ENCODE measurements around the gene WEE1.
"Not testable (repeated sequence)": the region's sequence is repeated elsewhere in the genome, so short reads cannot be mapped to it uniquely, and the experiment has no call there.

Gene WEE1

GRCh38 chr11:9596926-9597464 lies 23.5 kb downstream of the WEE1 start:
- DNase-seq (ENCODE audit: low spot score), result no peak

- no peak for DNase-seq (ENCODE audit: low spot score)
Measured at GRCh38 chr11:9600166-9600565, 26.7 kb downstream of the WEE1 start.

DNA sequence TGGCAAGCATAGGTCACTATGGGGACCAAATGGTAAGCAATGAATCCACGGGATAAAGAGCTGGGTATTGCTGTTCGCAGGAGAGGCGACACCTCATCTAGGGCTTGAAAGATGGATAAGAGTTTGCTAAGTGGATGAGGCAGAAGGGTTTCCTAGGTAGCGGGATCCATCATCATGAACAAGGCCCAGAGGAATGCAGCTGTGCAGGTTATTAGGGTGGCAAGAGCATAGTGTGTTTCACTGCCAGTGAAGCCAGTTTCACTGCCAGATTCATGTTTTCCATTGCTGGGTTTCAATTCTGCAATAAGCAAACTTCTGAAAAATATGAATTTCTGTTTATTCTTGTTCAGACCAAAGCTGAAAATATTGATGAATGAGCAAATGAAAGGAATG lies 27.2 kb downstream of the WEE1 start:
- no peak for DNase-seq (ENCODE audit: low spot score)

DNA sequence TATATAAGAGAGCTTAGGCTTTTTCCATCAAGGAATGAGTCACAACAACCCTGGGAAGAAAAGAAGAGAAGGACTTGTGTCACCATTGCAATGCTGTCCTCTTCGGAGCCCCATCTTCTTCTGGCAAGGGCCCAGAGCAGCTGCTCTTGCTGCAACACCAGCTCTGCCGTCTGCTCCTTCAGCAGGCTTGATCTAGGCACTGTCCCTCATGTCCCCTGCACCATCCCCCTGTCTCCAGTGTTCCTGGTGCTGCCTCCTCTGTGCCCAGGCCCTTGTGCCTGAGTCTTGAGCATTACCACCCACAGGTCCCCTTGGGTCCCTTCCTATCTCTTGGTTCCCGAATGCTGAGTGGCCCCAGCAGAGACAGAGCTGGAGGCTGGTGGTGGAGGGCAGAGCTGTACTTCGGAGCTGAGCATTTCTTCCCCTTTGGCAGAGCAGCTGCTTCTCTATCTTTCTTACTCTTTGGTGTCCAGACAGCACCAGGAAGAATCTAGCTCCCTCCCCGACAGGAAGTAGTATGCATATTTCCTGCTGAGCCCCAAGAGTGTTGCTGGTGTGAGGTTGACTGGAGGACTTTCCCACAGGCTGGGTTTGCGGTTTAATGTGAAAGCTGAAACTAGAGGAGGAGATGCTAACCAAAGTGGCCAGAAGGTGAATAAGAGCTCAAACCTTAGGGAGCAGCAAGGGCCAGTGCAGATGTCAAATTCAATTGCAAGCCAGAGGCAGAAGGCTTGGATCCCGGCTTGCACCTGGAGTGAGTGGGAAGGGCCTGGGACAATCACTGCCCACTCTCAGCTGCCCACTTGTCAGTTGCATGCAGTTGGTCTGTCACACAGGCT lies 27.8 kb downstream of the WEE1 start:
- DNase-seq (ENCODE audit: low spot score), result no peak

GRCh38 chr11:9601876-9602199 lies 28.4 kb downstream of the WEE1 start:
- no peak for DNase-seq (ENCODE audit: low spot score)

DNA sequence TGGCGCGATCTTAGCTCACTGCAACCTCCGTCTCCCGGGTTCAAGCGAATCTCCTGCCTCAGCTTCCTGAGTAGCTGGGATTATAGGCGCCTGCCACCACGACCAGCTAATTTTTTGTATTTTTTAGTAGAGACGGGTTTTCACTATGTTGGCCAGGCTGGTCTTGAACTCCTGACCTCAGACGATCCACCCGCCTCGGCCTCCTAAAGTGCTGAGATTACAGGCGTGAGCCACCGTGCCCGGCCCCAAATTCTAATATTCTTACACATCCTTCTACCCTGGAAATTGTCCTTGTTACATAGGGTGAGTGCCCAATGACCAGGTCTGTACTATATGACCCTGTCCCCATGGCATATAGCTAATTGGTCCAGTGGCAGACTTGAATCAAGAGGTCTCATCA lies 29.7 kb downstream of the WEE1 start:
- not testable (repeated sequence) for DNase-seq (ENCODE audit: low spot score)

GRCh38 chr11:9604134-9604533 lies 30.7 kb downstream of the WEE1 start:
- no peak for DNase-seq (ENCODE audit: low spot score)

DNA sequence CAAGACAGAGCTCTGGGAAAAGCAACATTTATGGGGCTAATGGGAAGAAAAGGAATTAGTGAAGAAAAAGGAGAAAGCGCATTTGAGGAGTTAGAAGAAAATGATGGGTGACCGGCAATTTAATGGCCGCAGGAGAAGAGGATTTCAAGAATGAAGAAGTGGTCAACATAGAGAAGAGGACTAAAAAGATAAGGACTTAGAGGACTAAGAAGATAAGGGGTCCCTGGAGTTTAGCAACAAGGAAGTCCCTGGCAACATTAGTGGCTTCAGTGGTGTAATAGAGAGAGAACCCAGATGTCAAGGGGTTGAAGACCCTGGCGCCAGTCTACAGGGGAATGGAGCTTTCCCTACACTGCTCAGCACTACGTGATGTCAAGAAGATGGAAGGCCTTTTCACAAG lies 32.3 kb downstream of the WEE1 start:
- no peak for DNase-seq (ENCODE audit: low spot score)

DNA sequence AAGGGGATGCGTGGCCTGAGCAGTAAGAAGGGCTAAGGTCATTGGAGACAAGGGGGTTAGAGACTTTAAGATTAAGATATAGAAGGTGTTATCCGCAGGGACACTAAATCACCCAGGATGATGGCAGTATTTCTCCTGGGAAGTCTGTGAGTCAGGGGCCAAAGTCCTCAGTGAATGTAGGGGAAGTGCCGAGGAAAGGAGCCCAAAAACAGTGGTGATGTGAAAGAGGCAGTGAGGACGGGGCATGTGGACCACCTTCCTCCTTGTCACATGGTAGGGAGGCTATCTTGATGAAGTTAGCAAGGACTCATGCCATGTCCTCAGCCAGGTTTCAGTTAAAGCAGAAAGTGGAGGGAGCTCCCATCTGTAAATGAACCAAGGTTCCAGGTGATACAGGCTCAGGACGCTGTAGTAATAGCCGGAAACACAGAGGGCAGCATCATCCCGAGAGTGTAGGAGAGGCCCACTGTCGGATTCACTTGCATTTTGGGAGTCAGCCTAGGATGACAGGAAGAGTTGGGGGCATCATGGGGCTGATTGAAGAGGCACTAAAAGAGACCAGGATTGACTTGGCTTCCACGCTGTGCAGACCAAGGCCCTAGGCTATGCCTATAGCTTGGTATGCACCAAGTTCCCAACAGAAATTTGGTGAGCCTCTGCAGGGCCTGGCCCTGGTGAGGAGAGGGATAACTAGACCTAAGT lies 33.5 kb downstream of the WEE1 start:
- DNase-seq (ENCODE audit: low spot score), result no peak

DNA sequence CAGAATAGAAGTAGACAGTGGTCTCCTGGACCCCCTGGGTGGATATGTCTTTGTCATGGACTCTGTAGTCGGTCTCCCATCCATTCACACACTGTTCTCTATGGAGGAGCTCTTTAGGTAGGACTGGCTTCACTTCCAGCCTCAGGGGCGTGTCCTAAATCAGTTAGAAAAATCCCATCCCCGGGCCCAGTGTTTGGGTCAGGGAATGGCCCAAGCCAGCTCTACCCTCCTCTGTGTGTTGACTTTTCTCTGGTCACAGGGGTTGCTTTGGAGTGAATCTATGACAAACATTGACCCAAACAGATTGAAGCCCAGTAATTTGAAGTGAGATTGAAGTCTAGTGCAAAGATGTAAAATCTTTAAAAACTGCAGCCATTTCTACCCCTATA lies 34.0 kb downstream of the WEE1 start:
- no peak for DNase-seq (ENCODE audit: low spot score)

DNA sequence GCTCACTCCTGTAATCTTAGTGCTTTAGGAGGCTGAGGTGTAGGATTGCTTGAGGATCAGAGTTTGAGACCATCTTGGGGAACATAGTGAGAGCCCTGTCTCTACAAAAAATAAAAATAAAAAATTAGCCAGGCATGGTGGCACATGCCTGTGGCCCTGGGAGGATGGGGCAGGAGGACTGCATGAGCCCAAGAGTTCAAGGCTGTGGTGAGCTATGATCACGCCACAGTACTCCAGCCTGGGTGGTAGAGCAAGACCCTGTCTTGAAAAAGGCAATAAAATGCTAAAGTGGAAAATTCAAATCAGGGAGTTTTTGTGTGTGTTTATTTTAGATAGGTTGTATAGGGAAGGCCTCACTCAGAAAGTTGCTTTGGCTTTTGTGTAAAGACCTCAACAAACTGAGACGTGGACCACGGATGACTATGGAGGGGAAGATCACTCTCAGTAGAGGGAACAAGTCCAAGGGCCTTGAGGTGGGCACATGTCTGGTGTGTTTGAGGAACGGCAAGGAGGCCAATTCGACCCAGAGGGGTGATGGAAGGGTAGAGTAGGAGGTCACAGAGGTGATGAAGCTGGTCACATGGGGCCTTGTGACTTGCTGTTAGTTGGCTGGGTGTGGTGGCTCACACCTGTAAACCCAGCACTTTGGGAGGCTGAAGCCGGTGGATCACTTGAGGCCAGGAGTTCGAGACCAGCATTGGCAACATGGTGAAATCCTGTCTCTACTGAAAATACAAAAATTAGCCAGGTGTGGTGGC lies 35.7 kb downstream of the WEE1 start:
- DNase-seq (ENCODE audit: low spot score), result no peak

DNA sequence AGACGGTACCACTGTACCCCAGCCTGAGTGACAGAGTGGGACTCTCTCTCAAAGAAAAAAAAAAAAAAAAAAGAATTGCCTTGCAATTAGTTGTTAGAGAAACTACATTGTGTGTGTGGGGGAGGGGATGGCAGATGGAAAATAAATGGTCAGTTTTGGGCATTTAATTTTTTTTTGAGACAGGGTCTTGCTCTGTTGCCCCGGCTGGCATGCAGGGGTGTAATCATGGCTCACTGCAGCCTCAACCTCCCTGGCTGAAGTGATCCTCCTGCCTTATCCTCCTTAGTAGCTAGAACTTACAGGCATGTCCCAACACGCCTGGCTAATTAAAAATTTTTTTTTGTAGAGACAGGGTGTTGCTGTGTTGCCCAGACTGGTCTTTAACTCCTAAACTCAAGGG lies 36.4 kb downstream of the WEE1 start:
- DNase-seq (ENCODE audit: low spot score), result no peak

DNA sequence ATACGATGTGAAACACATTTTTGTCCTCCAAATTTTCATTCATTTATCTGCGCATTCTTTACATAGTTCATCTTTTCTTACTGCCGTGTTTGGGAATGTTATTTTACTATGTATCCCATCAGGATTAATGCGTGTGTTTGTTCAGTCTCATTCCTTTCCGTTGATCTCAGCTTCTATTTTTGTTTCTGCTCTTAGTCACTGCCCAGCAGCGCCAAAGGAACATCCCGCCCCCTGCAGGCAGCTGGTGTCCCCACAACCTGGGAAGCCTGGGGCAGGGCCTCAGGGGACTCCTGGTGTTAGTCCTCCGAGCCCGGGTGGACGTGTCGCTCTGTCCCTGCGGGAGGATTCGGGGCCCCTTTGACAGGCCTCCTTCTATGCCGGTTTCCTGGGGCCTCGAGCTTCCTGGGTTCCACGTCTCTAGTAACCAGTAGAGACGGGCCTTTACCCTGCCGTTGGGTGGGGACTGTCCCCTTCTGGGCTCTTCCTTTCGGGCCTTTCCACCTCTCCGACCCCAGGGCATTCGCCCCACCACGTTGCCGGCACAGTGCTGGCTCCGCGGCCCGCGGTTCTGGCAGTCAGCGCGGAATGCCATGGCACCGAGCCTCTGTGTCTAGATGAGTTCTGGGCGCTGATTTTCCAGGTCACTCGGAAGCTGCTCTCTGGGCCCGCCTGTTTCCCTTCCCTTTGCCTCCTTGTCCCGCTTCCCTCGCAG lies 39.8 kb downstream of the WEE1 start:
- peak; percentile 95 for DNase-seq (ENCODE audit: low spot score)

GRCh38 chr11:9613830-9614762 lies 40.6 kb downstream of the WEE1 start:
- peak; percentile 90 for DNase-seq (ENCODE audit: low spot score)

DNA sequence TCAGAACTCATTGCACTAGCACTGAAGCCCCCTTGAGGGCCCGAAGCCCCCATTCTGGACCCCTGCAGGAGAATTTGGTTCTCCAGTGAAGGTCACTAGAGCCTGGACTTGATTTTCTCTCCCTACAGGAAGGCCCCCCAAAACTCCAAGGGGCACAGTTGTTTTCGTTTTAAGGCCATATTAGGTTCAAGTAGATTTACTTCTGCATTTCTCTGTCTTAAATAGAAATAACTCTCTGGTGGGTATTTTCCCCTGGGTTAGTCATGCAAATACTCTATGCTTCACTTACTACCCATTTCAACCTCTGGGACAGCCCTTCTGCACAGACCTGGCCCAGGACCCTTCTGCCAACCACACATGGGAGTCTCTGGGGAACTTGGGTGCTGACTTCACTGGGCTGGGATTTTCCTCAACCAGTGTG lies 41.6 kb downstream of the WEE1 start:
- DNase-seq (ENCODE audit: low spot score), result no peak

DNA sequence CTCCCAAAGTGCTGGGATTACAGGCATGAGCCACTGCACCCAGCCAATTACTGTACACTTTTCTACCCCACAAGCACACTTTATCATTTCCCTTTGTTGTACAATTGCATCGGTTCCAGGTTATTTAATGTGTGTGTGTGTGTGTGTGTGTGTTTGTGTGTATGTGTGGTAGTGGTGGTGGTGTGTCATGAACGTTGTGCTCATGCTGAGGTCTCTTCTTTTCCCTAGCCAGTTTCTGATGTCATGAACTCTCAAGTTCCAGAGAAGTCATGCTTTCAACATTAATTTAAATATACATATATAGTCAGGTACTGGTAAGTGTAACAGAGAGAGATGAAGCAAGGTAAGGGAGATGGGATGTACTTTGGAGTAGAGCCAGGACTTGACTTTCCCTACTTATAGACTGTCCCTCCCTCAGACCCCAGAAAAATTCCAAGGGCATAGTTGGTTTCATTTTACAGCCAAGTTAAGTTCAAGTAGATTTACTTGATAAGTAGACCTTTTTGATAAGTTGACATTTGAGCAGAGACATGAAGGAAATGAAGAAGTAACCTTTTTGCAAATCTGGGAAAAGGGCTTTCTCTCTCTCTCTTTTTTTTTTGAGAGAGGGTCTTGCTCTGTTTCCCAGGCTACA lies 42.7 kb downstream of the WEE1 start:
- no peak for DNase-seq (ENCODE audit: low spot score)

DNA sequence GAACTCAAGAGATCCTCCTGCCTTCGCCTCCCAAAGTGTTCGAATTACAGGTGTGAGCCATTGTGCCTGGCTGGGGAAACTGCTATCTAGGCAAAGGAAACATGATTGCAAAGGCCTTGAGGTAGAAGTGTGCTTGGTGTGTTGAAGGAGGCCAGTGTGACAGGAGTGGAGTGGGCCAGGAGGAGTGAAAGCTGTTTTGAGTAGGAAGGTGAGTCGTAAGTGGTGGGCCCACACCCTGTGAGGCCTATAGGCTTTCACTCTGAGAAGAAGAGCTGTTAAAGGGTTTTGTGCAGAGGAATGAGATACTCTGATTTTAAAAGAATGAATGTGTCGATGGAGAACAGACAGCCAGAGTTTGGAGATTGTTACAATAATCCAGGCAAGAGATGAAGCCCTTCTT lies 43.4 kb downstream of the WEE1 start:
- no peak for DNase-seq (ENCODE audit: low spot score)

DNA sequence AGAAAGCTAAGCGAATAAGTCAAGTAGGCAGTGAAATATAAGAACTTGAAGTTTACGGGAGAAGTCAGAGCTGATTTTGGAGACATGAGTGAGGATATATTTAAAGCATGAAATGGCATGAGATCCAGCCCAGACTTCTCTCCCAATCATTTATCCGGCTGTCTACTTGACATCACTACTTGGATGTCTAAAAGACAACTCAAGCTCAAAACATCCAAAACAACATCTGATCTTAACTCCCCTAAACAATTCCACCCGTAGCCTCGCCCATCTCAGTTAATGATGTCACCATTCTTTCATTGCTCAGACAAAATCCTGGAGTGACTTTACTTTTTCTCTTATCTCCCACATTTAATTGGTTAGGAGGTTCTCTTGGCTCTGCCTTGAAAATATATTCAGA lies 44.5 kb downstream of the WEE1 start:
- DNase-seq (ENCODE audit: low spot score), result no peak

- DNase-seq (ENCODE audit: low spot score), result no peak
Measured at GRCh38 chr11:9619004-9619403, 45.5 kb downstream of the WEE1 start.

DNA sequence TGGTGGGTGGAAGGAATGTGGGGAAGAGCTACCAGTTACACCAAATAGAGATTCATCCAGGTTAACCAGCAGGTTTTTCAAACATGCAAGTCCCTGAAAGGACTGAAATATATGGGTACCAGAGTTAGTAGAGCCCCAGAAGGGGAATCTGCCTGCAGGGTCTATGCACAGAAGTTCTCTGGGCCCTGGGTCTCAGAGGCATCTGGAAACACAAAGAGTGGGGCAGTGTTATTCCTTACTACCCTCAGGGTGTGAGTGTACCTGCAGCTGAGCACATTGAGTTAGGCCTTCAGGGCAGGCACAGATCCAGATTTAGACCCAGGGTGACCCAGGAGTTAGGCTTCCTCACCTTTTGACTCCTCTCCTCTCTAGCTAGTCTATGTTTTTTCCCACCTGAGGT lies 46.5 kb downstream of the WEE1 start:
- DNase-seq (ENCODE audit: low spot score), result no peak

DNA sequence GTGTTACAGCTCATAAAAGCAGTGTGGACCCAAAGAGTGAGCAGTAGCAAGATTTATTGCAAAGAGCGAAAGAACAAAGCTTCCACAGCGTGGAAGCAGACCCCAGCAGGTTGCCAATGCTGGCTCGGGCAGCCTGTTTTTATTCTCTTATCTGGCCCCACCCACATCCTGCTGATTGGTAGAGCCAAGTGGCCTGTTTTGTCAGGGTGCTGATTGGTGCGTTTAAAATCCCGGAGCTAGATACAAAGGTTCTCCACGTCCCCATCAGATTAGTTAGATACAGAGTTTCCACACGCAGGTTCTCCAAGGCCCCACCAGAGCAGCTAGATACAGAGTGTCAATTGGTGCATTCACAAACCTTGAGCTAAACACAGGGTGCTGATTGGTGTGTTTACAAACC lies 48.9 kb downstream of the WEE1 start:
- not testable (repeated sequence) for DNase-seq (ENCODE audit: low spot score)

All from ecto neural progenitor cell (in vitro differentiated cells).